NCI-H446 (cell line): Measurements from ENCODE around the gene SLC46A3.
A peak's percentile ranks its signal among the peaks of the same experiment; 100 is the strongest.
"Not testable (repeated sequence)": the region's sequence is repeated elsewhere in the genome, so short reads cannot be mapped to it uniquely, and the experiment has no call there.

Source experiments
- DNase-seq, 2 experiments: peaks; one replicate each; lab custom pipeline; 2025; lab: John Stamatoyannopoulos, UW

SLC46A3 gene

DNA sequence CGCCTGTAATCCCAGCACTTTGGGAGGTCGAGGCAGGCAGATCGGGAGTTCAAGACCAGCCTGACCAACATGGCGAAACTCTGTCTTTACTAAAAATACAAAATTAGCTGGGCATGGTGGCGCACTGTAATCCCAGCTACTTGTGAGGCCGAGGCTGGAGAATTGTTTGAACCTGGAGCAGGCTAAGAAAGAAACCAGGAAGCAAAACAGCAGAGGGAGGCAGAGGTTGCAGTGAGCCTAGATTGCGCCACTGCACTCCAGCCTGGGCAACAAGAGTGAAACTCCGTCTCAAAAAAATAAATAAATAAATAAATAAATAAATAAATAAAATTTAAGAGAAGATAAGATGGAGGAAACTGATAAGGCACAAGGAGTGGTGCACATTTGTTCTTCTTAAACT, 35.6 kb downstream of the SLC46A3 start:
- not testable (repeated sequence) for DNase-seq

DNA sequence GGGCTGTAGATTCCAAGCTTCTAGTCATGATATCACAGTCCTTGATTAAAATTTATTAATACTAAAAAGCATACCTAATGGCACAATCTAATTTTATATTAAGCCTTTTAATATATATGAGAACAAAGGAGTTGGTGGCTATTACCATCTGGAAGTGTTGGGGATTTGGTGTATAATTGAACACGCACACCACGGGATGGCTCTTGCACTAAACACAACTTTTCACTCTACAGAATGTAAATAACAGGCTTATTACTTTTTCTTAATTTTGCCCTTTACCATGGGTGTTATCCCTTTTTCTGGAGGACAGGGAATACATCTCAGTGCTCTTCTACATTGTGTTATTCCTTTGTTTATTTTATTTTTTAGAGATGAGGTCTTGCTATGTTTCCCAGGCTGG, 38.2 kb downstream of the SLC46A3 start:
- no peak for DNase-seq

DNA sequence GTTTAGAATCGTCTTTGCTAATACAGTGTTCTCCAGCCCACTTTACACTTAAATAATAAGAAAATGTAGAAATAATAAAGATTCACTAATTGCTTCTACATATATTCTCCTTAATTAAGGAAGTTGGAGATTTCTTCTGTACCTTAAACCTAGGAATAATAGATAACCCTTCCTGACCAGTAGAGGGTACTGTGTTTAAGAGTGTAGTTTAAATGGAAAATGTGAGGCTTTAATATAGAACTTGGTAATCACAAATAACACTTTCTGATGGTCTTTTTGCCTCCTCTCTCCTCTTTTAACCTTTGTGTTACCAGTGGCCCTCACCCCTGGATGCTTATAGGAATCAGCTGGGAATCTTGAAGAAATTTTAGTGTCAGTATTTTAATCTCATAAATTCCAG, 39.1 kb downstream of the SLC46A3 start:
- no peak for DNase-seq

DNA sequence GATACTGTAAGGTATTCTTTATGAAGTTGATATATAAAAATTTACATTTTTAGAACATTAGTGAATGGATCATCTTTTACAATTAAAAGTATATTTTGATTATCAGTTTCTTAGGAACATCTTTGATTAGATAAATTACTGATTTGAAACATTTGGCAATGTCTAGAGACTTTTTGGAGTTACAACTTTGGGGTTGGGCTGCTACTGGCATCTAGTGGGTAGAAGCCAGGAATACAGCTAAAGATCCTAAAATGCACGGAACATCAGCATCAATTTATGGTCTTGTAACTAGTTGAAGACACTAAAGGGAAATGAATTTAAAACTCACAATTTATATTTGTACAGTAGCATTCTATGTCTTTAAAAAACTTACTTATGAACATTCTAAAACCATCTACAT, 40.0 kb downstream of the SLC46A3 start:
- DNase-seq = no peak

DNA sequence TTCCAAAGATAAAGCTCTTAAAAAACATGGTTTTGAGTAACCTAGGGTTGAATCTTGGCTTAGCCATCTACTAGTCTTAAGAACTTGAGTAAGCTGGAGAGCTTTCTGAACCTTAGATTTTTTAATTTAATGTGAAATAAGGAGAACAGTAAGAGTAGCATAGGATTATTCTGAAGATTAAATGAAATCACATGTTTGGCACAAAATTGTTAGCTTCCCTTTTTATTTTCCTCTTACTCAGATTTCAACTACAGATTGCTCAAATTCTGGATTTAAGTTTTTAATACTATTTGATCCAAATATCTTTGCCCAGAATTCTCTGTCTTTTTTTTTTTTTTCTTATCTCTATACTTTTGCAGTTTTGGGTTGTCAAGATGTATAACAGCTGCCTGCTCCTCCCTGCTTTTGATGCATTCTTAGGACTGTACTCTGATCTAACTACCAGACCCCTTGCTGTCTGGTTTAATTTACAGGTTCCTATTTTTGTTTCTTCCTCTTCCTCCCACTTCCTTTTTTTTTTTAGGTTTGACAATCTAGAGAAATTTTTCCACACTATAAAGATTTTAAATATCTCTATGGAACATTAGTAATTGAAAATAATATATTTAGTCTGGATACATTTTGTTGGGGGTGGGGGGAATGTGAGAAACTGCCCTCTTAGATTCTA, 47.5 kb downstream of the SLC46A3 start:
- no peak for DNase-seq

DNA sequence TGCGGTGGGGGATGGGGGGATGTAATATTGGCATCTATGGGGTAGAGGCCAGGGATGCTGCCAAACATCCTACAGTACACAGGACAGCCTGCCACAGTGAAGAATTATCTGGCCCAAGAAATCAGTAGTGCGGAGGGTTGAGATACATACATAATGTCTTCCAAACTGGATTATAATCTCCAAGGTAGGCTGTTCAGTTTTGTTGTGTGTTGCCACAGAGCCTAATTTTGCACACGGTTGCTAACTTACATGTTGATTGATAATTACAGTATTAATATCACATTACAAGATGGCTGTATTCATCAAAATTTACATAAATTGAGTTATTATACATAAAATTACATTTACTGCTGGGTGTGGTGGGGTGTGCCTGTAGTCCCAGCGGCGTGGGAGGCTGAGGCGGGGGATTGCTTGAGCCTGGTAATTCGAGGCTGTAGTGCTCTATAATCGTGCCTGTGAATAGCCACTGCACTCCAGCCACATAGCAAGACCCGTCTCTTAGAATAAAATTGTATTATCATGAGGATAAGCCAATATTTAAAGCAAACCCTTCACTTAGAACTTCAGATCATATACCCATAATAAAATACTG, 51.8 kb downstream of the SLC46A3 start:
- DNase-seq = no peak

DNA sequence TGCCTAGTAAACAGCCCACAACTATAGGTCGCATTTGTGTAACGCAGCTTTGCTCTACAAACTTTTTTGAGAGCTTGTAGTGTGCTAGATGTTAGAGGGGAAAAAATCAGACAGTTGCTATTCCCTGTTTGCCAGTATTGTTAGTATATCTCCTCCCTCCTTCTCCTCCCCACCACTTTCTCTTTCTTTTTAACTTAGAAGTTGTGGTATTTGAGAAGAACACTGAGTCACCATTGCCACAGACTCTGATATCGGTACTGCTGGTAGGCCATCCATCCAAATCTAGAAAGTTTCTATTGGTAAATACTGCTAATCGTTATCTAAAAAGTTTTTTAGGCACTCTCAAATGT, 59.2 kb downstream of the SLC46A3 start:
- no peak for DNase-seq

DNA sequence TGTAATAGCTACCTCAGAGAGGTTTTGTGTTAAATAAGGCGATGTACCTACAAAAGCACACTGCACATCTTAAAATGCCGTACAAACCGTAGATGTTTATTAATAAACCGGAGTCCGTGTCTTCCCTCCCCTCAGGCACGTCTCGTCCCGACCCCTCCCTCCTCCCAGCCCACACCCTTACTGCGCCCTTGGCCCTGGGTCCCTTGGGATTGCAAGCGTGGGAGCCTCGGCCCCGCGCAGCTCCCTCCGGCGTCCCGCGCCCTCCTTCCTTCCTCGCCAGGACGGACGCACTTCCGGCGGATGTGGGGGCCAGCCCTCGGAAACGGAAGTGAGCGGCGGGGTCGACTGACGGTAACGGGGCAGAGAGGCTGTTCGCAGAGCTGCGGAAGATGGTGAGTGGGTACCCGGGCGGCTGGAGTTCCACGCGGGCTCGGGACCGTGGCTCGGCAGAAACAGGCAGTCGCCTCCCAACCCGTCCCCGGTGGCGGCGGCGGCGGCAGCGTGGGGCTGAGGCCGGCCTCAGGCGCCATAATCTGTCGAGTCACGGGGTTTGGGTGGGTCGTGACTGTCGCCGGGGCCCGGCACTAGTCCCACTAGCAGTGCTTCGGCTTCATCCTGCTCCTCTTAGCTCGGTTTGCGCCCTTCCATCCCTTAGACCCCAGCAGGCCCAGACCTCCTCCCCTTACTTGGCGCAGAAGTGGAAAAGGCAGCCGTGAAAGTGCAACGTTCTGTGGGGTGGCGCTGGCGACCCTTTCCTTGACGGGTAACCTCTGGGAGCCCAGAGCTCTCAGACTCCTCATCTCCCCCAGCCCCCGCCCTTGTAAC, 59.8 kb downstream of the SLC46A3 start, which contains the start of gene POMP:
Gene POMP, plus strand, starts transcription at position 335 of the 825 bp plus-strand sequence. Its CDS starts 55 bp downstream, at position 390.
- peak; percentile 73 to 88 for DNase-seq

DNA sequence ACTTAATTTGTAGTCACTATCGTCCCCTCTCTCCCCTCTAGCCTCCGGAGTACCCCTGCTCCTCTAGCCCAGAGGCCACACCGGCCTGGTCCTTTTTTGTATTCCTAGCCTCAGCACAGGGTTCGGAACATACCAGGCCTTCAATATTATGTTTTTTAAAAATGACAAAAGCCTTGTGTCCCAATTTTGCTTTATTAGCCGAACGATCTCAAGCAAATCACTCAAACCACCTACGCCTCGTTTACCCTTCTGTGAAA, 60.3 kb downstream of the SLC46A3 start:
- DNase-seq = no peak

DNA sequence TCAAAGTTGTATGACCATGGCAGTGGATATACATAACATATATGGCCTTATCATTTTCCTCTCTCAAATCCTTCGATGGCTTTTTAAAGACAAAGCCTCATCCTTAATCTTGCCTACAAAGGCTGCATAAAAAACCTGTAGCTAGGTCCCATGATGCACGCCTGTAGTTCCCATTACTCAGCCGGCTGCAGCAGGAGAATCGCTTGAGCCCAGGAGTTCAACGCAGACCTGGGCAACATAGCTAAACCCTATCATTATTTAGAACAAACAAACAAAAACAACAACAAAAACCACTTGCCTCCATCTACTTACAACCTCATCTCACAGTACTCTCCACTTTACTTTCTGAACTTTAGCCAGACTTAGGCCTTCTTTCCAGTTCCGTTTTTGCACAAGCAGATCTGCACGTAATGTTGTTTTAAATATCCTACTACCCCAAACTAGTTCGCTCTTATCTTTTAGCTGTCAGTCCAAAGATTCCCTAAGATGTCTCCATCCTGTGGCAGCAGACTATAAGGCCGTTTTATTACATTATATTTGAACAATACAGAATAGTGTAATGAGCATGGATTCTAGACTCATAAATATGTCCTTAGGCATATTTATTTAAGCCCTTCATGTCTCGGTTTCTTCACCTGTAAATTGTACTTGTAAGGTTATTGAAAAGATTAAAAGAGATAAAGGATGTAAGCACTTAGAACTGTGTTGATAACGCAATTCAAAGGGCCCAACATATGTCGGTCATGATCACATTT, 60.8 kb downstream of the SLC46A3 start:
- no peak for DNase-seq

DNA sequence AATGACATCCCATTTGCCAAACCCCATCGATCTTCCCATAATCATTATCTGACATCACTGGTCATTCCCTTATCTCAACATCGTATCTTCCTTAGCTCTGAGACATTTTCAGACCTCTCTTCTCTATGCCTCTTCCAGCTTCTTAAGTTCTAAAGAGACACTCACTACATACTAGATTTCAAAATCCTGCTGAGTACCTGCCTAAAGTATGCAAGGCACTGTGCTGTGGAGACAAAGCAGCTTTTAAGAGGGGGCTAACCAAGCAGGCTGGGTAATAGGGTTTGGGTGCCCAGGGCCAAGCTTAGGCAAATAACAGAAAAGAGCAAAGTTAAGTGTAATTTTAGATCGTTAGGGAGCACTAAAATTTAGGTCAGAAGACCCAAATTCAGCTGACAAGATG, 63.2 kb downstream of the SLC46A3 start:
- no peak for DNase-seq

DNA sequence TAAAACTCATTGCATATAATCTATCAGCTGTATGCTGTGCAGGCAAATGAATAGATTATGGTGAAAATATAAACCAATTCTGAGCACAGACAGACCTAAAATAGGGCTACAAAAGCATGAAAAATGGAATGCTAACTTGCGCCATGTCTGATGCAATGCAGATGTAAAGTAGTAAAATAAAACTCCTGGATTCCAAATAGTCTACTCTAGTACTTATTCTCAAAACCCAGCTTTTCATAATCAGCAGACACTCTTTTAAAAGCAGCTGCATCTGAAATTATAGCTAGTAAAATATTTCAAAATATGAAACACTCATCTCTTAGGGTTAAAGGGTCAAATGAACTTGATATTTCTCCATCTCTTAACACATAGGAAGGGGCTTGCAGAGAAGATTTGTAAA, 64.5 kb downstream of the SLC46A3 start:
- no peak for DNase-seq

DNA sequence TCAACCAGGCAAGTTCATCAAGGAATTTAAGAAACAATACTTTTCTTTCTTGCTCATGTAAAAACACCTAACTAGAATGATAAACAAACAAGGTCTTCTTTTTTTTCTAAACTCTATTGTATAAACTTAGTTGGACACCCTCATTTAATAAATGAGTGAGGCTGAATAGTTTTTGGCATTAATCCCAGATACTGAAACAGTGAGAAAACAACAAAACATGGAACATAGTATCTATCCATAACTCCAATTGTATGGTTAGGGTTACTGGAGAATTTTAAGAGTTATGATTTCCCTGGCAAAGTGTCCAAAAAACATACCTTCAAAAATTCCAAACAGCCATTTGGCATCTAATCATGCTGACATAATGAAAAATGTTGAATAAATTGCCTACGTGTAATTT, 65.7 kb downstream of the SLC46A3 start:
- no peak for DNase-seq

DNA sequence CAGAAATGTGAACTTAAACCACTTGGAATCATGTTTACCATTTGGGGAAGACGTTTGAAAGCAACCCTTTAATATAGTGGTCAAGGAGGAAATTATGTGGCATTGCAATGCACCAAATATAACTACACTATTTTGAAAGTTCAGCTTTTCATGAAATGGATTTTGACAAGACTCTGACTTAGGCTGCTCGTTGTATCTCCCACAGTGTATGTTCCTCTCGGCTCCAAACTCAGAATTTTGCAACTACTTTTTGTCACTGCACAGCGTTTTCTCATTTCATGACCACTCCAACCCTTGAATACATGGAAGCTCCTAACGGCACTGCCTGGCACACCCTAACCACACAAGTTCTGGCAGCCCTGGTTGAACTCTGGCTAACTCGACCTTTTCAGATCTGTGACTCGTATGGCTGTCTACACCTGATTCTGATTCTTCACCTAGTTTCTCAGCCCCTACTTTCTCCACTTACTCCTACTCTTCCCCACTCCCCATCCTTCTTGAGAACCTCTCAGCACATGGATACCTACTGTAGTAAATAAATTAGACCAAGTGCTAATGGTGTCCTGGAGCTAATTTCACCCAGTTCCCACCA, 66.9 kb downstream of the SLC46A3 start:
- no peak for DNase-seq

DNA sequence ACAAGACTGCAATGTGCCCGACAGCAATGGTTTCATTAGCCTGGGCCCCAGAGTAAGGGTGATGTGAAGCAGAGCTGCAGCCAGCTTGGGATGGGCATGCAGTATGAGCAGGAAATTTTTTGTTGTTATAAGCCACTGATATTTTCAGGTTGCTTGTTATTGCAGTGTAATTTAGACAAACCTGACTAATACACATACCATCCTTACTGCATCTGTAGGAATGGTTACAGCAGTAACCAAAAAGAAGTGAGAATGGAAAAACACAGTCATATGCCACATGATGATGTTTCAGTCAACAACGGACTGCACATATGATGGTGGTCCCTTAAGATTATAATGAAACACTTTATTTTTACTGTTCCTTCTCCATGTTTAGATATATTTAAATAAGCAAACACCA, 68.5 kb downstream of the SLC46A3 start:
- DNase-seq = no peak
